ENCODE data around the gene ZNF836. TPM values are rescaled to one million over a fixed set of nuclear protein-coding genes. Genes with fewer than 3 reads are reported as not detected.
A peak's percentile ranks its signal among the peaks of the same experiment; 100 is the strongest.

The ZNF836 gene
- total and polyA plus RNA-seq, 9 of the 15 experiments (the other 6 are each of a cell fraction or from before 2014, with no cell fraction given), result 0.24 to 0.69 (median 0.64) TPM; not detected in 2

- no peak for TF ChIP-seq ILF3 (IDR thresholded peaks at IDR 0.05; ENCODE audit: borderline replicate concordance)
- 0 out of 2 replicates have a peak, but pooled peaks have one; percentile 14 for TF ChIP-seq TOE1 (IDR thresholded peaks at IDR 0.05; ENCODE audit: borderline replicate concordance)
- no peak for TF ChIP-seq TOE1 (CRISPR knock-in tag; IDR thresholded peaks at IDR 0.05; ENCODE audit: borderline replicate concordance, low read depth)
- TF ChIP-seq XRCC4 (IDR thresholded peaks at IDR 0.05; ENCODE audit: extremely low read depth, insufficient read depth, insufficient read length), result no peak
- TF ChIP-seq ZFP91 (CRISPR knock-in tag; IDR thresholded peaks at IDR 0.05), result no peak
- no peak for TF ChIP-seq COPS2 (conservative IDR thresholded peaks at IDR 0.05)
- no peak for TF ChIP-seq TSHZ1 (CRISPR knock-in tag; IDR thresholded peaks at IDR 0.05)
- TF ChIP-seq ZNF408 (CRISPR knock-in tag; IDR thresholded peaks at IDR 0.05; ENCODE audit: low read depth), result no peak
- peak; percentile 88 for TF ChIP-seq ELF1 (tag; IDR thresholded peaks at IDR 0.05)
- TF ChIP-seq ELF4 (CRISPR knock-in tag; IDR thresholded peaks at IDR 0.05), result peak; percentile 85
- TF ChIP-seq ZNF780A (CRISPR knock-in tag; IDR thresholded peaks at IDR 0.05), result no peak
- no peak for TF ChIP-seq GATA2 (CRISPR knock-in tag; IDR thresholded peaks at IDR 0.05)
- no peak for TF ChIP-seq NR1H2 (CRISPR knock-in tag; IDR thresholded peaks at IDR 0.05)
- TF ChIP-seq ZNF232 (CRISPR knock-in tag; IDR thresholded peaks at IDR 0.05), result no peak
- TF ChIP-seq MIER1 (IDR thresholded peaks at IDR 0.05; ENCODE audit: low read depth), result no peak
- peak; percentile 98 for TF ChIP-seq PKNOX1 (IDR thresholded peaks at IDR 0.05)
- no peak for TF ChIP-seq CCNT2 (IDR thresholded peaks at IDR 0.05; ENCODE audit: borderline replicate concordance, extremely low read depth, insufficient read length, low read depth, low read length)
- TF ChIP-seq MTA1 (IDR thresholded peaks at IDR 0.05; ENCODE audit: borderline replicate concordance), result no peak
- TF ChIP-seq TEAD1 (CRISPR knock-in tag; IDR thresholded peaks at IDR 0.05), result peak in 1 of 2 experiments; percentile 25; a peak in 1 of 4 replicates
- no peak for TF ChIP-seq U2AF2 (optimal IDR thresholded peaks at IDR 0.05; ENCODE audit: low read depth, low read length)
Measured at GRCh38 chr19:52189735-52190486, 18.5 kb upstream of the ZNF836 start, which contains the start of gene PPP2R1A (continued).

All from K562 (cell line).